Cardiac muscle cell (in vitro differentiated cells and primary cell): Measurements from ENCODE around the gene TBC1D22B. TPM values are rescaled to one million over a fixed set of nuclear protein-coding genes. Genes with fewer than 3 reads are reported as not detected.
A peak's percentile ranks its signal among the peaks of the same experiment; 100 is the strongest.

Experiments
- DNase-seq, 2 donors: peaks; one replicate each; pipeline versions ENCODE4 v3.0.0 to v3.0.0-alpha.2; 2010 to 2017; ENCODE audit warnings: low read depth in 1 of 2, low spot score in 1 of 2
- H3K27ac ChIP-seq: fragments of 200-600 bp; sonication (generic); 2 replicates; pipeline ENCODE4 v1.5.1; 2016
- H3K27me3 ChIP-seq: fragments of 200-600 bp; sonication (generic); 2 replicates; pipeline ENCODE4 v1.6.0; 2016; ENCODE audit warnings: control low read depth
- H3K36me3 ChIP-seq: fragments of 200-600 bp; sonication (generic); 2 replicates; pipeline ENCODE4 v1.5.1; 2016; ENCODE audit warnings: control low read depth
- H3K4me1 ChIP-seq: fragments of 200-600 bp; sonication (generic); 2 replicates; pipeline ENCODE4 v1.8.1; 2017; ENCODE audit warnings: low read depth, mild to moderate bottlenecking, mixed run types
- H3K4me3 ChIP-seq: fragments of 200-600 bp; sonication (generic); 2 replicates; pipeline ENCODE4 v1.5.1; 2016; ENCODE audit warnings: mild to moderate bottlenecking
- H3K9me3 ChIP-seq: fragments of 200-600 bp; sonication (generic); 2 replicates; pipeline ENCODE4 v1.5.1; 2017; ENCODE audit warnings: low read depth, mild to moderate bottlenecking, control low read depth
- CTCF ChIP-seq: IDR thresholded peaks from 2 replicates; pipeline ENCODE4 v1.5.1; 2012; ENCODE audit warnings: low read depth, mild to moderate bottlenecking, low read length
- polyA plus RNA-seq: library from polyadenylated mRNA; unstranded; fragments of >200 nt; fragmentation: Nextera tagmentation; extraction: Ambion mirVana; gene quantifications from 2 replicates; pipeline ENCODE4 v1.2.1, GENCODE V29; 2016
- total RNA-seq: library from RNA; depleted of rRNA; stranded (reverse); fragments of >200 nt; gene quantifications from 2 replicates; pipeline ENCODE4 v1.2.3, GENCODE V29; 2016

The TBC1D22B gene
- total and polyA plus RNA-seq, 2 experiments from 2014 or later: 12.8 to 13.3 TPM

- H3K9me3 ChIP-seq: no peaks in the 10 kb centered on the region
- no peak for TF ChIP-seq CTCF
- DNase-seq: no peak
- H3K27me3 ChIP-seq: no peaks in the 10 kb centered on the region
- no peak overlapping the region for H3K27ac ChIP-seq
- no peaks in the 10 kb centered on the region for H3K4me1 ChIP-seq
- peaks cover 3% of the 10 kb centered on the region for H3K36me3 ChIP-seq
- no peak overlapping the region for H3K4me3 ChIP-seq
These were observed 15.4 kb downstream of the TBC1D22B start for GRCh38 chr6:37272834-37273566.

GRCh38 chr6:37273690-37274089, 16.1 kb downstream of the TBC1D22B start:
- no peak overlapping the region for H3K27ac ChIP-seq
- H3K4me1 ChIP-seq: no peaks in the 10 kb centered on the region
- no peaks in the 10 kb centered on the region for H3K9me3 ChIP-seq
- H3K36me3 ChIP-seq: peaks cover 3% of the 10 kb centered on the region
- no peaks in the 10 kb centered on the region for H3K27me3 ChIP-seq
- no peak for DNase-seq
- no peak overlapping the region for H3K4me3 ChIP-seq
- no peak for TF ChIP-seq CTCF

GRCh38 chr6:37275350-37275749, 17.8 kb downstream of the TBC1D22B start:
- no peaks in the 10 kb centered on the region for H3K9me3 ChIP-seq
- no peak for TF ChIP-seq CTCF

GRCh38 chr6:37277001-37277409, 19.4 kb downstream of the TBC1D22B start:
- H3K4me3 ChIP-seq: no peak overlapping the region
- no peak for TF ChIP-seq CTCF
- no peaks in the 10 kb centered on the region for H3K27me3 ChIP-seq
- H3K9me3 ChIP-seq: no peaks in the 10 kb centered on the region
- H3K4me1 ChIP-seq: peaks cover under 1% of the 10 kb centered on the region
- H3K36me3 ChIP-seq: no peaks in the 10 kb centered on the region
- no peak overlapping the region for H3K27ac ChIP-seq
- no peak for DNase-seq

More at GRCh38 chr6:37275350-37275749, 17.8 kb downstream of the TBC1D22B start:
- DNase-seq: no peak
- Histone ChIP-seq H3K36me3 (peaks cover 3% of the 10 kb centered on the region), H3K4me3 (no peak overlapping the region), H3K4me1 (no peaks in the 10 kb centered on the region), H3K27ac (no peak overlapping the region), H3K27me3 (no peaks in the 10 kb centered on the region)

- H3K36me3 ChIP-seq: peaks cover 12% of the 10 kb centered on the region
- no peak for TF ChIP-seq CTCF
- peak in 1 of 2 donors; percentile 87 for DNase-seq
These were observed 22.0 kb downstream of the TBC1D22B start for GRCh38 chr6:37279366-37280134.

More at GRCh38 chr6:37279366-37280134, 22.0 kb downstream of the TBC1D22B start:
- Histone ChIP-seq H3K4me1 (peaks cover 8% of the 10 kb centered on the region), H3K4me3 (no peak overlapping the region), H3K27me3 (no peaks in the 10 kb centered on the region), H3K27ac (no peak overlapping the region), H3K9me3 (no peaks in the 10 kb centered on the region)
